Endothelial cell of umbilical vein (primary cell): ENCODE measurements around the gene DDR2.

ENCODE experiments used
- CTCF ChIP-seq, 2 donors: IDR thresholded peaks; 1 replicate in 1 of 2; 2 replicates in 1 of 2; pipeline ENCODE4 v1.5.1; 2011; ENCODE audit warnings: low read length in 2 of 2, mild to moderate bottlenecking in 2 of 2, moderate library complexity in 2 of 2, control low read depth in 1 of 2, inconsistent platforms in 1 of 2, low read depth in 1 of 2; ENCODE audit not compliant: insufficient read depth in 1 of 2; ENCODE audit errors: extremely low read depth in 1 of 2
- POLR2A ChIP-seq: IDR thresholded peaks from 2 replicates; pipeline ENCODE4 v1.6.1; 2012; ENCODE audit warnings: low read depth, mild to moderate bottlenecking, control low read depth, low read length
- POLR2AphosphoS5 ChIP-seq: IDR thresholded peaks from 2 replicates; pipeline ENCODE4 v1.6.1; 2012; ENCODE audit warnings: low read depth, mild to moderate bottlenecking, control low read depth, low read length, moderate library complexity; ENCODE audit not compliant: insufficient read depth

DNA sequence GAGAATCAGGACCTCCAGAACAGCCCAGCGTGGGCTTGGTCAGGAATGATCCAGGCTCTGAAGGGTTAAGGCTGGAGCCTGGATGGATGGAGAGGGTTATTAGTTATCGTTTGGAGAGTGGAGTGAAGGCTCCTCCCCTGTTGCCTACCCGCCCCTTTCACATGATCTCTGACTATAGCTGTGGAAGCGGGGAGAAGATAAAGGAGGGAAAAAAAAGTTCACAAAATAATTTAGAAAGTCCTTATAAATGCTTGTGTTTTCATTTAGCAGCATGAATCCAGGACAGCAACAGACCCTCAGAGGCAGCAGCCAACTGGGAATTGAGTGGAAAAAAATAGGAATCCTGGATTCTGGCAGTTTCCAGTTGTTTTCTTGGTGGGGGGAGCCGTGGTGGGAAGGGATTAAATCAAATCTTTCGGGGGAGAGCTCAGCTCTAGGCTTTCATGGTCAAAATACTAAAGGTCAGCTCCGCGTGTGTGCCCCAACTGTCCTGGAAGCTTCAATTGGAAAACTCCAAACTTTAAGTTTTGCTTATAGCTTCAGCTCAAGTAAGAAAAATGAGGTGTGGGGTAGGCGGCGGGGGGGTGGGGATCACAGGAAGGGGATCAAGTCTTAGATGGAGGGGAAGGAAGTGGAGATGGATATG lies 595 bp upstream of the DDR2 start:
- TF ChIP-seq CTCF (IDR thresholded peaks at IDR 0.05; ENCODE audit: extremely low read depth in 1 of 2, insufficient read depth in 1 of 2, low read depth in 1 of 2, low read length in 2 of 2) (no peak), POLR2A (no peak), POLR2AphosphoS5 (no peak)
